GM23338 (cell line): Measurements from ENCODE around the gene CALY. TPM values are rescaled to one million over a fixed set of nuclear protein-coding genes. Genes with fewer than 3 reads are reported as not detected.

Experiments used
- ATAC-seq: fragments of 200-7000 bp; cut with Tn5 transposase; 3 replicates; pipeline ENCODE4 v1.9.1; 2020
- DNase-seq: peaks from one replicate; pipeline ENCODE4 v3.0.0-alpha.2; 2015; ENCODE audit warnings: low spot score
- H2AFZ ChIP-seq: fragments of 200-600 bp; sonication (generic); 2 replicates; pipeline ENCODE4 v1.8.0; 2016; ENCODE audit warnings: antibody characterized with exemption, mild to moderate bottlenecking, moderate library complexity
- H3F3A ChIP-seq: fragments of 200-600 bp; sonication (generic); replicated peaks from 2 replicates; pipeline ENCODE4 v1.8.0; 2017; ENCODE audit warnings: antibody characterized with exemption, mixed run types, low read depth
- H3K27ac ChIP-seq: fragments of 200-600 bp; sonication (generic); 2 replicates; pipeline ENCODE4 v1.6.1; 2016; ENCODE audit warnings: low read depth
- H3K27me3 ChIP-seq: fragments of 200-600 bp; sonication (generic); 2 replicates; pipeline ENCODE4 v1.8.0; 2016; ENCODE audit warnings: mild to moderate bottlenecking, mixed run types, moderate library complexity; ENCODE audit not compliant: insufficient read depth
- H3K36me3 ChIP-seq: fragments of 200-600 bp; sonication (generic); 2 replicates; pipeline ENCODE4 v1.8.0; 2016; ENCODE audit warnings: mild to moderate bottlenecking; ENCODE audit not compliant: insufficient read depth
- H3K4me1 ChIP-seq: fragments of 200-600 bp; sonication (generic); 2 replicates; pipeline ENCODE4 v1.8.0; 2016; ENCODE audit warnings: mild to moderate bottlenecking, moderate library complexity; ENCODE audit not compliant: insufficient read depth
- H3K4me2 ChIP-seq: fragments of 200-600 bp; sonication (generic); 2 replicates; pipeline ENCODE4 v1.7.1; 2017; ENCODE audit warnings: mixed run types
- H3K4me3 ChIP-seq: fragments of 200-600 bp; sonication (generic); 2 replicates; pipeline ENCODE4 v1.6.1; 2016; ENCODE audit warnings: mixed run types
- H3K79me2 ChIP-seq: fragments of 200-600 bp; sonication (generic); replicated peaks from 2 replicates; pipeline ENCODE4 v1.8.0; 2017; ENCODE audit warnings: mild to moderate bottlenecking; ENCODE audit not compliant: insufficient read depth
- H3K9me2 ChIP-seq: fragments of 200-600 bp; sonication (generic); 2 replicates; pipeline ENCODE4 v1.8.0; 2017; ENCODE audit not compliant: insufficient read depth
- H4K20me1 ChIP-seq: fragments of 200-600 bp; sonication (generic); replicated peaks from 2 replicates; pipeline ENCODE4 v1.8.0; 2017; ENCODE audit warnings: mild to moderate bottlenecking; ENCODE audit not compliant: insufficient read depth
- H3K27ac Mint-ChIP-seq: 2 replicates; pipeline ENCODE4 v1.8.0; 2020; ENCODE audit warnings: inconsistent platforms, mild to moderate bottlenecking, moderate library complexity, mixed read lengths
- H3K27me3 Mint-ChIP-seq: 3 replicates; pipeline ENCODE4 v1.8.0; 2022; ENCODE audit warnings: low read depth, mild to moderate bottlenecking, moderate library complexity, mixed read lengths, inconsistent platforms; ENCODE audit not compliant: insufficient read depth, poor library complexity
- H3K36me3 Mint-ChIP-seq: 3 replicates; pipeline ENCODE4 v1.8.0; 2021; ENCODE audit warnings: low read depth, mild to moderate bottlenecking, inconsistent platforms, moderate library complexity, mixed read lengths
- H3K4me1 Mint-ChIP-seq: 3 replicates; pipeline ENCODE4 v1.8.0; 2020; ENCODE audit warnings: mild to moderate bottlenecking, inconsistent platforms, mixed read lengths
- H3K4me3 Mint-ChIP-seq: 3 replicates; pipeline ENCODE4 v1.8.0; 2021; ENCODE audit warnings: moderate library complexity, mild to moderate bottlenecking, inconsistent platforms, mixed read lengths
- H3K9me3 Mint-ChIP-seq: 3 replicates; pipeline ENCODE4 v1.8.0; 2020; ENCODE audit warnings: moderate library complexity, mild to moderate bottlenecking, inconsistent platforms, mixed read lengths
- CREB1 ChIP-seq: fragments of 250-450 bp; sonication (Bioruptor Pico); IDR thresholded peaks from 2 replicates; pipeline ENCODE4 v1.5.0; 2020; ENCODE audit warnings: low read depth, mild to moderate bottlenecking, moderate library complexity
- CTCF ChIP-seq, 2 experiments: fragments of 200-600 bp in 1 of 2; sonication (generic) in 1 of 2; conservative IDR thresholded peaks; 2 replicates each; pipeline versions ENCODE4 v1.5.1 to v1.6.1; 2016 to 2017; ENCODE audit warnings: antibody characterized with exemption in 2 of 2, low read depth in 2 of 2, mild to moderate bottlenecking in 2 of 2, moderate library complexity in 1 of 2
- ETS1 ChIP-seq: IDR thresholded peaks from 2 replicates; pipeline ENCODE4 v1.6.1; 2016; ENCODE audit warnings: antibody characterized with exemption
- EZH2 ChIP-seq: fragments of 200-600 bp; sonication (generic); IDR thresholded peaks from one replicate; pipeline ENCODE4 v1.8.0; 2017; ENCODE audit warnings: antibody characterized with exemption, mild to moderate bottlenecking, low read depth; ENCODE audit not compliant: unreplicated experiment
- EZH2phosphoT487 ChIP-seq: fragments of 200-600 bp; sonication (generic); IDR thresholded peaks from one replicate; pipeline ENCODE4 v1.8.1; 2018; ENCODE audit warnings: antibody characterized with exemption; ENCODE audit not compliant: unreplicated experiment
- JUNB ChIP-seq: IDR thresholded peaks from one replicate; pipeline ENCODE4 v1.6.1; 2016; ENCODE audit warnings: antibody characterized with exemption; ENCODE audit not compliant: unreplicated experiment
- POLR2AphosphoS5 ChIP-seq: IDR thresholded peaks from 2 replicates; pipeline ENCODE4 v1.6.1; 2016; ENCODE audit warnings: antibody characterized with exemption, low read depth
- REST ChIP-seq: IDR thresholded peaks from one replicate; pipeline ENCODE4 v1.6.1; 2018; ENCODE audit warnings: antibody characterized with exemption; ENCODE audit not compliant: unreplicated experiment
- STAT1 ChIP-seq: IDR thresholded peaks from one replicate; pipeline ENCODE4 v1.6.1; 2016; ENCODE audit warnings: antibody characterized with exemption; ENCODE audit not compliant: unreplicated experiment
- ZNF114 ChIP-seq: fragments of 250-450 bp; sonication (Bioruptor Pico); IDR thresholded peaks from 2 replicates; pipeline ENCODE4 v1.5.0; 2020; ENCODE audit warnings: mild to moderate bottlenecking, moderate library complexity
- ZNF331 ChIP-seq: fragments of 250-450 bp; sonication (Bioruptor Pico); IDR thresholded peaks from 2 replicates; pipeline ENCODE4 v1.5.0; 2020; ENCODE audit warnings: low read depth, mild to moderate bottlenecking, moderate library complexity
- ZNF462 ChIP-seq: fragments of 250-450 bp; sonication (Bioruptor Pico); IDR thresholded peaks from 2 replicates; pipeline ENCODE4 v1.5.0; 2020; ENCODE audit warnings: mild to moderate bottlenecking, moderate library complexity
- polyA plus RNA-seq: library from polyadenylated mRNA; unstranded; fragments of >200 nt; fragmentation: Nextera tagmentation; extraction: Ambion mirVana; gene quantifications from 2 replicates; pipeline ENCODE4 v1.2.1, GENCODE V29; 2016
- total RNA-seq: library from RNA; depleted of rRNA; stranded (reverse); fragments of >200 nt; shearing (Covaris generic); gene quantifications from 2 replicates; pipeline ENCODE4 v1.2.3, GENCODE V29; 2014

Gene CALY
- total and polyA plus RNA-seq, 2 experiments from 2014 or later, result 1.0 to 8.0 TPM

- no peak for TF ChIP-seq CTCF (conservative IDR thresholded peaks at IDR 0.05; ENCODE audit: low read depth in 2 of 2)
- TF ChIP-seq CREB1 (CRISPR knock-in tag), result no peak
- no peak for TF ChIP-seq JUNB
- TF ChIP-seq ZNF331, result no peak
- no peak for TF ChIP-seq ZNF114
Observed at GRCh38 chr10:133356549-133357284, 20.0 kb upstream of the CALY start (continued).

GRCh38 chr10:133355991-133356390, 19.3 kb upstream of the CALY start:
- Mint-ChIP-seq H3K4me3 (peak overlapping the region; percentile 59), H3K9me3 (no peaks in the 10 kb centered on the region), H3K4me1 (no peaks in the 10 kb centered on the region; the same call in 2 of the 3 replicates), H3K27ac (no peak overlapping the region), H3K27me3 (peaks cover 20% of the 10 kb centered on the region), H3K36me3 (no peaks in the 10 kb centered on the region)
- no peaks in the 10 kb centered on the region for H3K4me1 ChIP-seq
- no peak overlapping the region for H3K27ac ChIP-seq
- no peaks in the 10 kb centered on the region for H3K9me2 ChIP-seq
- no peak for ATAC-seq
- no peaks in the 10 kb centered on the region for H3K36me3 ChIP-seq
- H4K20me1 ChIP-seq, result no peaks in the 10 kb centered on the region; the same call in 1 of the 2 replicates
- H3K27me3 ChIP-seq, result peaks cover 6% of the 10 kb centered on the region; the same call in 1 of the 2 replicates
- no peak overlapping the region for H3K4me2 ChIP-seq
- H3F3A ChIP-seq, result 0 out of 2 replicates have a peak, but pooled peaks cover 3% of the 10 kb centered on the region
- no peak overlapping the region for H3K4me3 ChIP-seq
- H2AFZ ChIP-seq, result no peak overlapping the region
- no peak for DNase-seq
- 0 out of 2 replicates have a peak, but pooled peaks cover 4% of the 10 kb centered on the region for H3K79me2 ChIP-seq
- TF ChIP-seq STAT1 (no peak), EZH2 (no peak), CREB1 (CRISPR knock-in tag) (no peak), EZH2phosphoT487 (no peak), POLR2AphosphoS5 (no peak), REST (no peak), ETS1 (no peak), ZNF114 (no peak), ZNF331 (no peak), ZNF462 (no peak)
